GM19099 (cell line): ENCODE results near the gene EPN2.

ENCODE experiments used
- POLR2A ChIP-seq: IDR thresholded peaks from 3 replicates; pipeline ENCODE4 v1.6.1; 2011; ENCODE audit warnings: low read depth; ENCODE audit not compliant: insufficient read length; ENCODE audit errors: extremely low read depth

EPN2 gene

GRCh38 chr17:19318611-19319010 is 81.4 kb downstream of the EPN2 start:
- TF ChIP-seq POLR2A, result no peak

- TF ChIP-seq POLR2A, result no peak
Measured at GRCh38 chr17:19319771-19320505, 82.8 kb downstream of the EPN2 start.

- TF ChIP-seq POLR2A, result no peak
Measured at GRCh38 chr17:19320876-19321275, 83.7 kb downstream of the EPN2 start.

GRCh38 chr17:19321481-19322128 is 84.4 kb downstream of the EPN2 start:
- TF ChIP-seq POLR2A, result no peak

GRCh38 chr17:19322129-19322505 is 85.0 kb downstream of the EPN2 start:
- no peak for TF ChIP-seq POLR2A

GRCh38 chr17:19322861-19323260 is 85.7 kb downstream of the EPN2 start:
- TF ChIP-seq POLR2A, result no peak

GRCh38 chr17:19325542-19325941 is 88.4 kb downstream of the EPN2 start:
- no peak for TF ChIP-seq POLR2A

- no peak for TF ChIP-seq POLR2A
Measured at GRCh38 chr17:19327031-19327783, 90.0 kb downstream of the EPN2 start.

- TF ChIP-seq POLR2A, result no peak
Measured at GRCh38 chr17:19328441-19329061, 91.4 kb downstream of the EPN2 start.

- TF ChIP-seq POLR2A, result no peak
Measured at GRCh38 chr17:19329136-19329535, 92.0 kb downstream of the EPN2 start.

- no peak for TF ChIP-seq POLR2A
Measured at GRCh38 chr17:19329839-19330238, 92.7 kb downstream of the EPN2 start.

GRCh38 chr17:19330271-19330670 is 93.1 kb downstream of the EPN2 start:
- TF ChIP-seq POLR2A, result no peak

GRCh38 chr17:19331134-19331533 is 94.0 kb downstream of the EPN2 start:
- TF ChIP-seq POLR2A, result no peak

- TF ChIP-seq POLR2A, result no peak
Measured at GRCh38 chr17:19331543-19332245, 94.5 kb downstream of the EPN2 start.
